Epithelial cell of esophagus (primary cell): ENCODE results near the gene KAZN.

Experiments
- DNase-seq: peaks from one replicate; pipeline ENCODE4 v3.0.0; 2010; ENCODE audit warnings: low read depth
- H3K4me3 ChIP-seq: 2 replicates; pipeline ENCODE4 v1.5.1; 2011; ENCODE audit warnings: mild to moderate bottlenecking, low read length, control low read depth
- TF ChIP-seq, protein P1 (sequence below): IDR thresholded peaks from 2 replicates; pipeline ENCODE4 v1.5.1; 2011; ENCODE audit warnings: low read depth, mild to moderate bottlenecking, low read length, control low read depth, inconsistent platforms; ENCODE audit not compliant: insufficient read depth; ENCODE audit errors: missing control alignments

The KAZN gene

DNA sequence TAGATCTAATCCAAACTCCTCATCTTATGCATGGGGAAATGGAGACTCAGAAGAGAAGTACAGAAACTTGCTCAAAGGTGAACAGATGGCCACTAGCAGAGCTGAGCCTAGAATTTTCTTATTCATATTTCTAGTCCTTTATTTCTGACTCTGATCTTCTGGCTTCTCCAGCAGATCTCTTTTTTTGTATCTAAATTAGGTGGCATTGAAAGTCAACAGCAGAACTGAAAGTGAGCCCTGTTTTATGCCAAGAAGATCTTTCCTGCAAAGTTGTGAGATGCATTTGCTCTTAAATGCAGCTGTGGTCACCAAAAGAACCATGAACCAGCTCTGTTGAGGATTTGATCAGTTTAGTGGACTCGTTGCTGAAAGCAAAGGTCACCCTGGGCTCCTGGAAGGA lies 75.5 kb downstream of the KAZN start:
- TF ChIP-seq, protein P1, sequence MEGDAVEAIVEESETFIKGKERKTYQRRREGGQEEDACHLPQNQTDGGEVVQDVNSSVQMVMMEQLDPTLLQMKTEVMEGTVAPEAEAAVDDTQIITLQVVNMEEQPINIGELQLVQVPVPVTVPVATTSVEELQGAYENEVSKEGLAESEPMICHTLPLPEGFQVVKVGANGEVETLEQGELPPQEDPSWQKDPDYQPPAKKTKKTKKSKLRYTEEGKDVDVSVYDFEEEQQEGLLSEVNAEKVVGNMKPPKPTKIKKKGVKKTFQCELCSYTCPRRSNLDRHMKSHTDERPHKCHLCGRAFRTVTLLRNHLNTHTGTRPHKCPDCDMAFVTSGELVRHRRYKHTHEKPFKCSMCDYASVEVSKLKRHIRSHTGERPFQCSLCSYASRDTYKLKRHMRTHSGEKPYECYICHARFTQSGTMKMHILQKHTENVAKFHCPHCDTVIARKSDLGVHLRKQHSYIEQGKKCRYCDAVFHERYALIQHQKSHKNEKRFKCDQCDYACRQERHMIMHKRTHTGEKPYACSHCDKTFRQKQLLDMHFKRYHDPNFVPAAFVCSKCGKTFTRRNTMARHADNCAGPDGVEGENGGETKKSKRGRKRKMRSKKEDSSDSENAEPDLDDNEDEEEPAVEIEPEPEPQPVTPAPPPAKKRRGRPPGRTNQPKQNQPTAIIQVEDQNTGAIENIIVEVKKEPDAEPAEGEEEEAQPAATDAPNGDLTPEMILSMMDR = no peak
- H3K4me3 ChIP-seq = no peak overlapping the region
- DNase-seq = no peak

DNA sequence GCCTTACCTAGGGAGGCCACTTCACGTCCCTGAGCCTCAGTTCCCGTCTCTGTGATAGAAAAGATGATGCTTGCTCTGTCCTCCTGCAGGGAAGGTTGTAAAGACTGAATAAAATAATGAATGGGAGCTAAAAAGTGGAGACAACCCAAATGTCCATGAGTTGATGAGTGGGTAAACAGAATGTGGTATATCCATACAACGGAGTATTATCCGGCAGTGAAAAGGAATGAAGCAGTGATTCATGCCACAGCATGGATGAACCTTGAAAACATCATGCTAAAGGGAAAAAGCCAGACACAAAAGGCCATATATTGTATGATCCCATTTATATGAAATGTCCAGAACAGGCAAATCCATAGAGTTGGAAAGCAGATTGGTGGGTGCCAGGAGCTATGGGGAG lies 77.9 kb downstream of the KAZN start:
- DNase-seq = no peak
- H3K4me3 ChIP-seq = no peak overlapping the region
- TF ChIP-seq, protein P1 = no peak

- DNase-seq = no peak
- no peak overlapping the region for H3K4me3 ChIP-seq
- TF ChIP-seq, protein P1 = no peak
Observed at GRCh38 chr1:14677292-14677971, 78.9 kb downstream of the KAZN start.

- TF ChIP-seq, protein P1 = no peak
- no peak for DNase-seq
- no peak overlapping the region for H3K4me3 ChIP-seq
Observed at GRCh38 chr1:14678011-14678638, 79.6 kb downstream of the KAZN start.

GRCh38 chr1:14679027-14679688 lies 80.7 kb downstream of the KAZN start:
- TF ChIP-seq, protein P1 = no peak
- no peak for DNase-seq
- no peak overlapping the region for H3K4me3 ChIP-seq

- DNase-seq = peak; percentile 20
- TF ChIP-seq, protein P1 = no peak
- no peak overlapping the region for H3K4me3 ChIP-seq
Observed at GRCh38 chr1:14681182-14681581, 82.7 kb downstream of the KAZN start.
